Neural progenitor cell (in vitro differentiated cells): ENCODE data around the gene RANBP6. TPM values are rescaled to one million over a fixed set of nuclear protein-coding genes. Genes with fewer than 3 reads are reported as not detected.

ENCODE experiments used
- DNase-seq: peaks from one replicate; pipeline ENCODE4 v3.0.0-alpha.2; 2016; ENCODE audit warnings: low spot score
- H2AFZ ChIP-seq: fragments of 200-600 bp; sonication (generic); replicated peaks from 2 replicates; pipeline ENCODE4 v1.6.1; 2016; ENCODE audit warnings: antibody characterized with exemption
- H3F3A ChIP-seq: fragments of 200-600 bp; sonication (generic); 2 replicates; pipeline ENCODE4 v1.6.1; 2016; ENCODE audit warnings: antibody characterized with exemption, low read depth
- H3K27ac ChIP-seq: fragments of 200-600 bp; sonication (generic); 2 replicates; pipeline ENCODE4 v1.5.1; 2016; ENCODE audit warnings: mild to moderate bottlenecking
- H3K27me3 ChIP-seq: fragments of 200-600 bp; sonication (generic); 2 replicates; pipeline ENCODE4 v1.6.1; 2016; ENCODE audit warnings: mild to moderate bottlenecking, moderate library complexity
- H3K36me3 ChIP-seq: fragments of 200-600 bp; sonication (generic); 2 replicates; pipeline ENCODE4 v1.5.1; 2016
- H3K4me1 ChIP-seq: fragments of 200-600 bp; sonication (generic); 2 replicates; pipeline ENCODE4 v1.6.1; 2016; ENCODE audit warnings: mixed run types
- H3K4me2 ChIP-seq: fragments of 200-600 bp; sonication (generic); 2 replicates; pipeline ENCODE4 v1.6.1; 2016
- H3K4me3 ChIP-seq: fragments of 200-600 bp; sonication (generic); 2 replicates; pipeline ENCODE4 v1.5.1; 2016
- H3K79me2 ChIP-seq: fragments of 200-600 bp; sonication (generic); 2 replicates; pipeline ENCODE4 v1.6.1; 2016; ENCODE audit warnings: low read depth
- H3K9ac ChIP-seq: fragments of 200-600 bp; sonication (generic); 2 replicates; pipeline ENCODE4 v1.6.1; 2016
- H3K9me3 ChIP-seq: fragments of 200-600 bp; sonication (generic); 2 replicates; pipeline ENCODE4 v1.5.1; 2016; ENCODE audit warnings: low read depth
- H4K20me1 ChIP-seq: fragments of 200-600 bp; sonication (generic); 2 replicates; pipeline ENCODE4 v1.6.1; 2016; ENCODE audit warnings: low read depth
- H3K27ac Mint-ChIP-seq: 3 replicates; pipeline ENCODE4 v1.8.0; 2021; ENCODE audit warnings: mixed read lengths
- H3K27me3 Mint-ChIP-seq: 2 replicates; pipeline ENCODE4 v1.8.0; 2022; ENCODE audit warnings: low read depth, mild to moderate bottlenecking, inconsistent platforms, moderate library complexity, mixed read lengths; ENCODE audit not compliant: insufficient read depth
- H3K36me3 Mint-ChIP-seq: 3 replicates; pipeline ENCODE4 v1.8.0; 2021; ENCODE audit warnings: mixed read lengths
- H3K4me1 Mint-ChIP-seq: 3 replicates; pipeline ENCODE4 v1.8.0; 2021; ENCODE audit warnings: mixed read lengths
- H3K4me3 Mint-ChIP-seq: 3 replicates; pipeline ENCODE4 v1.8.0; 2021; ENCODE audit warnings: mild to moderate bottlenecking, moderate library complexity, mixed read lengths
- H3K9me3 Mint-ChIP-seq: 3 replicates; pipeline ENCODE4 v1.8.0; 2020; ENCODE audit warnings: mixed read lengths
- CTCF ChIP-seq: fragments of 200-600 bp; sonication (generic); IDR thresholded peaks from 2 replicates; pipeline ENCODE4 v1.5.1; 2017; ENCODE audit warnings: antibody characterized with exemption, mild to moderate bottlenecking
- EZH2 ChIP-seq: fragments of 200-600 bp; sonication (generic); IDR thresholded peaks from 2 replicates; pipeline ENCODE4 v1.6.1; 2017; ENCODE audit warnings: antibody characterized with exemption, mild to moderate bottlenecking, moderate library complexity
- EZH2phosphoT487 ChIP-seq: fragments of 200-600 bp; sonication (generic); IDR thresholded peaks from 2 replicates; pipeline ENCODE4 v1.6.1; 2017; ENCODE audit warnings: antibody characterized with exemption
- total RNA-seq: library from RNA; depleted of rRNA; stranded (reverse); fragments of >200 nt; gene quantifications from 2 replicates; pipeline ENCODE4 v1.2.3, GENCODE V29; 2015; ENCODE audit warnings: low replicate concordance

Gene RANBP6
- total RNA-seq, 1 donor from 2014 or later = 63.0 TPM

GRCh38 chr9:5994493-5994892 is 20.9 kb downstream of the RANBP6 start:
- peaks cover 19% of the 10 kb centered on the region for H3K4me1 ChIP-seq
- no peaks in the 10 kb centered on the region for H3K9me3 ChIP-seq
- no peak overlapping the region for H3K27ac ChIP-seq
- H3K27me3 ChIP-seq = no peaks in the 10 kb centered on the region
- H3K36me3 ChIP-seq = no peaks in the 10 kb centered on the region
- no peak overlapping the region for H3K4me3 Mint-ChIP-seq
- peaks cover 34% of the 10 kb centered on the region for H4K20me1 ChIP-seq
- no peaks in the 10 kb centered on the region for H3F3A ChIP-seq
- H3K27me3 Mint-ChIP-seq = peaks cover 2% of the 10 kb centered on the region
- H3K4me3 ChIP-seq = no peak overlapping the region
- no peak for DNase-seq
- no peak overlapping the region for H2AFZ ChIP-seq
- H3K9ac ChIP-seq = no peak overlapping the region
- no peaks in the 10 kb centered on the region for H3K9me3 Mint-ChIP-seq
- peaks cover 17% of the 10 kb centered on the region for H3K4me1 Mint-ChIP-seq
- no peak overlapping the region for H3K27ac Mint-ChIP-seq
- no peak for TF ChIP-seq CTCF
- TF ChIP-seq EZH2 = no peak
- TF ChIP-seq EZH2phosphoT487 = no peak
- H3K36me3 Mint-ChIP-seq = peaks cover 3% of the 10 kb centered on the region
- no peak overlapping the region for H3K4me2 ChIP-seq
- H3K79me2 ChIP-seq = peaks cover 84% of the 10 kb centered on the region

- Histone ChIP-seq H3K9me3 (no peaks in the 10 kb centered on the region), H3K27ac (no peak overlapping the region), H3K4me3 (no peak overlapping the region), H3K9ac (no peak overlapping the region), H4K20me1 (peaks cover 4% of the 10 kb centered on the region), H3F3A (no peaks in the 10 kb centered on the region), H2AFZ (no peak overlapping the region), H3K79me2 (peaks cover 33% of the 10 kb centered on the region), H3K4me1 (no peaks in the 10 kb centered on the region), H3K36me3 (no peaks in the 10 kb centered on the region), H3K4me2 (no peak overlapping the region), H3K27me3 (no peaks in the 10 kb centered on the region)
- TF ChIP-seq CTCF (no peak), EZH2phosphoT487 (no peak), EZH2 (no peak)
- Mint-ChIP-seq H3K9me3 (no peaks in the 10 kb centered on the region), H3K27me3 (peaks cover under 1% of the 10 kb centered on the region), H3K27ac (no peak overlapping the region), H3K4me1 (no peaks in the 10 kb centered on the region), H3K4me3 (no peak overlapping the region), H3K36me3 (peaks cover 10% of the 10 kb centered on the region)
- DNase-seq = no peak
These were observed 27.2 kb downstream of the RANBP6 start for GRCh38 chr9:5988265-5988664.

- Mint-ChIP-seq H3K4me3 (no peak overlapping the region), H3K36me3 (peaks cover 11% of the 10 kb centered on the region), H3K27me3 (no peaks in the 10 kb centered on the region), H3K9me3 (no peaks in the 10 kb centered on the region), H3K4me1 (no peaks in the 10 kb centered on the region), H3K27ac (no peak overlapping the region)
- TF ChIP-seq EZH2 (no peak), EZH2phosphoT487 (no peak), CTCF (no peak)
- H3K4me1 ChIP-seq = no peaks in the 10 kb centered on the region
- no peak overlapping the region for H3K4me2 ChIP-seq
- H3K9ac ChIP-seq = no peak overlapping the region
- no peak overlapping the region for H2AFZ ChIP-seq
- no peak for DNase-seq
- H3K27ac ChIP-seq = no peak overlapping the region
- H3K36me3 ChIP-seq = no peaks in the 10 kb centered on the region
- no peaks in the 10 kb centered on the region for H4K20me1 ChIP-seq
- H3K4me3 ChIP-seq = no peak overlapping the region
- H3K27me3 ChIP-seq = no peaks in the 10 kb centered on the region
- no peaks in the 10 kb centered on the region for H3K9me3 ChIP-seq
- H3F3A ChIP-seq = no peaks in the 10 kb centered on the region
- no peaks in the 10 kb centered on the region for H3K79me2 ChIP-seq
These were observed 32.4 kb downstream of the RANBP6 start for GRCh38 chr9:5983042-5983441.
